ENCODE data around the gene LRP1. TPM values are rescaled to one million over a fixed set of nuclear protein-coding genes. Genes with fewer than 3 reads are reported as not detected.

The LRP1 gene
- total and polyA plus RNA-seq, 2 of the 4 experiments (the other 2 are of a cell fraction) = 73.1 to 142 TPM

DNA sequence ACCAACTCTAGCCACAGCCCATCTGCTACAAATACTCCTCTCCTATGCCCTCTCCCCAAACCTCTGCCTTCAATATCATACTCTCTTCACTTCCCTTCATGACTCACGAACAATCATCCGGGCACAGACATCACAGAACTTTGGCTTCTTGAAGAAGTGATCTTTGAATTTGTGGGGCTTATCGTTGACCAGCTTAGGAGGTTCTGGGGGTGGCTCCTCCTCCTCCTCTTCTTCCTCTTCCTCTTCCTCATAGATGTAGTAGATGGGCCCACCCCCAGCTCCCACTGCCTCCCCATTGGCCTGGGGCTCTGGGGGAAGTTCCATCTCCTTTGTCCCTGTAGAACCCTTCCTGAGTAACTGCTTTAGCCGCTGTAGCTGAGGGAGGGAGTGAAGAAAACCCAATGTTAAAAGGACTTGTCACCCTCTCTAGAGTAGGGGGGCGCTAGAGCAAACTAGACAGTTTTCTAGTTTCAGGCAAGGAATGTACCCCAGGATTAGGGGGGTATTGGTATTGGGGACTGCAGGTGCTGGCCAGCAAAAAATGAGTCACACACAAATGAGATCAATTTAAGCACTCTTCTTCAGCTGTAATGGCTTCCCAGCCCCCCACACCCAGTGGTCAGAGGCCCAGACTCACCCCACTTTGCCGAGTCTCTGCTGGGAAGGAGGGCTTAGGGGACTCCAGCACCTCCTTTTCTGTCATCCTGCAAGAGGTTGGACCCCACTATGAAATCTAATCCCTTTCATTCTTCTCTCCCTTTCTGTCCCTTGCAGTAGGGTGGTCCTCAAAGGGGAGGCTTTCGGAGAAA is 120.9 kb downstream of the LRP1 start:
- Histone ChIP-seq H4K20me1 (ENCODE audit: insufficient read depth, low read length) (peaks cover 13% of the 10 kb centered on the region; the same call in 1 of the 2 replicates), H3K18ac (ENCODE audit: low read depth, low read length) (no peak overlapping the region), H3K56ac (ENCODE audit: extremely low read depth, insufficient read depth, low read length) (no peak overlapping the region), H2BK5ac (ENCODE audit: low read depth, low read length, poor library complexity, severe bottlenecking) (no peak overlapping the region), H4K8ac (ENCODE audit: low read depth in 2 of 2, low read length in 2 of 2) (no peak overlapping the region), H3K14ac (replicated peaks; ENCODE audit: low read depth, low read length) (no peak overlapping the region), H3K4ac (ENCODE audit: low read depth, low read length) (no peak overlapping the region), H4K91ac (ENCODE audit: insufficient read depth, low read depth, low read length) (no peak overlapping the region), H4K5ac (ENCODE audit: low read depth, low read length) (no peak overlapping the region), H3K27me3 (ENCODE audit: control insufficient read depth, insufficient read depth, low read length) (no peaks in the 10 kb centered on the region), H3K4me1 (ENCODE audit: control insufficient read depth, insufficient read depth, low read length) (peaks cover 4% of the 10 kb centered on the region; the same call in 1 of the 2 replicates), H2BK120ac (ENCODE audit: low read depth, low read length) (no peak overlapping the region), H3K4me3 (ENCODE audit: insufficient read depth, low read depth, low read length) (no peak overlapping the region), H2AK5ac (ENCODE audit: low read depth, low read length) (no peak overlapping the region), H2AK9ac (replicated peaks; ENCODE audit: low read depth, low read length, poor library complexity) (peak overlapping the region; percentile 52), H3K9me1 (ENCODE audit: insufficient read depth, low read length) (peaks cover 8% of the 10 kb centered on the region), H3K9me3 (ENCODE audit: control insufficient read depth, insufficient read depth, low read length) (no peaks in the 10 kb centered on the region), H2BK15ac (ENCODE audit: low read depth, low read length) (no peak overlapping the region), H2AFZ (replicated peaks; ENCODE audit: low read length, poor library complexity) (no peak overlapping the region), H3K27ac (ENCODE audit: insufficient read depth, low read length) (no peak overlapping the region), H2BK20ac (ENCODE audit: low read depth, low read length) (no peak overlapping the region), H3K9ac (ENCODE audit: low read depth, low read length) (no peak overlapping the region), H3K79me1 (ENCODE audit: low read depth in 1 of 2, low read length in 2 of 2) (no peaks in the 10 kb centered on the region; a peak in 1 of 4 replicates), H3K4me2 (ENCODE audit: low read depth, low read length) (no peak overlapping the region), H3K23ac (ENCODE audit: low read depth, low read length) (no peak overlapping the region), H3K36me3 (ENCODE audit: control insufficient read depth, insufficient read depth, low read length) (peaks cover 4% of the 10 kb centered on the region; the same call in 1 of the 2 replicates)
- BruUV-seq (replicated peaks) = no TSS peak
- no CpG with 5 or more reads among the region's 7 CpGs for WGBS, 2 experiments (ENCODE audit: extremely low coverage in 2 of 2, insufficient read length in 1 of 2)
- TF ChIP-seq RAD21 (IDR thresholded peaks at IDR 0.05; ENCODE audit: low read length) (no peak), SMC3 (IDR thresholded peaks at IDR 0.05; ENCODE audit: low read depth, low read length) (no peak), POLR2A (IDR thresholded peaks at IDR 0.05; ENCODE audit: low read depth, low read length) (no peak), MAZ (IDR thresholded peaks at IDR 0.05; ENCODE audit: borderline replicate concordance, low read depth, low read length) (no peak), BHLHE40 (IDR thresholded peaks at IDR 0.05; ENCODE audit: low read depth, low read length) (no peak), RCOR1 (IDR thresholded peaks at IDR 0.05; ENCODE audit: insufficient replicate concordance, low read length) (no peak)
- TF ChIP-seq, protein P1, sequence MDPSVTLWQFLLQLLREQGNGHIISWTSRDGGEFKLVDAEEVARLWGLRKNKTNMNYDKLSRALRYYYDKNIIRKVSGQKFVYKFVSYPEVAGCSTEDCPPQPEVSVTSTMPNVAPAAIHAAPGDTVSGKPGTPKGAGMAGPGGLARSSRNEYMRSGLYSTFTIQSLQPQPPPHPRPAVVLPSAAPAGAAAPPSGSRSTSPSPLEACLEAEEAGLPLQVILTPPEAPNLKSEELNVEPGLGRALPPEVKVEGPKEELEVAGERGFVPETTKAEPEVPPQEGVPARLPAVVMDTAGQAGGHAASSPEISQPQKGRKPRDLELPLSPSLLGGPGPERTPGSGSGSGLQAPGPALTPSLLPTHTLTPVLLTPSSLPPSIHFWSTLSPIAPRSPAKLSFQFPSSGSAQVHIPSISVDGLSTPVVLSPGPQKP (IDR thresholded peaks at IDR 0.05; ENCODE audit: borderline replicate concordance, low read depth, low read length) = no peak
- TF ChIP-seq, protein P2, sequence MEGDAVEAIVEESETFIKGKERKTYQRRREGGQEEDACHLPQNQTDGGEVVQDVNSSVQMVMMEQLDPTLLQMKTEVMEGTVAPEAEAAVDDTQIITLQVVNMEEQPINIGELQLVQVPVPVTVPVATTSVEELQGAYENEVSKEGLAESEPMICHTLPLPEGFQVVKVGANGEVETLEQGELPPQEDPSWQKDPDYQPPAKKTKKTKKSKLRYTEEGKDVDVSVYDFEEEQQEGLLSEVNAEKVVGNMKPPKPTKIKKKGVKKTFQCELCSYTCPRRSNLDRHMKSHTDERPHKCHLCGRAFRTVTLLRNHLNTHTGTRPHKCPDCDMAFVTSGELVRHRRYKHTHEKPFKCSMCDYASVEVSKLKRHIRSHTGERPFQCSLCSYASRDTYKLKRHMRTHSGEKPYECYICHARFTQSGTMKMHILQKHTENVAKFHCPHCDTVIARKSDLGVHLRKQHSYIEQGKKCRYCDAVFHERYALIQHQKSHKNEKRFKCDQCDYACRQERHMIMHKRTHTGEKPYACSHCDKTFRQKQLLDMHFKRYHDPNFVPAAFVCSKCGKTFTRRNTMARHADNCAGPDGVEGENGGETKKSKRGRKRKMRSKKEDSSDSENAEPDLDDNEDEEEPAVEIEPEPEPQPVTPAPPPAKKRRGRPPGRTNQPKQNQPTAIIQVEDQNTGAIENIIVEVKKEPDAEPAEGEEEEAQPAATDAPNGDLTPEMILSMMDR (conservative IDR thresholded peaks at IDR 0.05; ENCODE audit: low read depth, low read length) = no peak
- TF ChIP-seq, protein P3, sequence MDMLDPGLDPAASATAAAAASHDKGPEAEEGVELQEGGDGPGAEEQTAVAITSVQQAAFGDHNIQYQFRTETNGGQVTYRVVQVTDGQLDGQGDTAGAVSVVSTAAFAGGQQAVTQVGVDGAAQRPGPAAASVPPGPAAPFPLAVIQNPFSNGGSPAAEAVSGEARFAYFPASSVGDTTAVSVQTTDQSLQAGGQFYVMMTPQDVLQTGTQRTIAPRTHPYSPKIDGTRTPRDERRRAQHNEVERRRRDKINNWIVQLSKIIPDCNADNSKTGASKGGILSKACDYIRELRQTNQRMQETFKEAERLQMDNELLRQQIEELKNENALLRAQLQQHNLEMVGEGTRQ (IDR thresholded peaks at IDR 0.05; ENCODE audit: low read depth, low read length) = no peak
- in situ Hi-C loops (cut with MboI; ENCODE audit: low sequenced_read_pairs) (no loop called here), intact Hi-C loops (cut with micrococcal nuclease) (no loop called here), dilution Hi-C loops (cut with HindIII; ENCODE audit: low sequenced_read_pairs, unreplicated experiment) (no loop called here)
- ATAC-seq (ENCODE audit: low read depth) (no peak), DNase-seq (no peak)
- CTCF ChIA-PET = no interaction called here
- POLR2A ChIA-PET (ENCODE audit: unreplicated experiment) = no interaction called here

Data from IMR-90 (cell line).